Activated CD8-positive, alpha-beta T cell treated with anti-CD3 and anti-CD28 coated beads, Interleukin-2, amount 10 ng/mL, durations not matched to agents 7 days and 5 days (primary cell): Measurements from ENCODE around the gene XIRP2. TPM values are rescaled to one million over a fixed set of nuclear protein-coding genes. Genes with fewer than 3 reads are reported as not detected.

Experiments used
- ATAC-seq: fragments of 150-1000 bp; cut with Tn5 transposase; one replicate; pipeline ENCODE4 v1.10.0; 2021; ENCODE audit warnings: moderate library complexity
- CTCF ChIA-PET: fragments of 350-600 bp; sonication (Branson Sonifier 250); formaldehyde crosslinking; loops from one replicate; lab custom pipeline; 2021; ENCODE audit warnings: antibody characterized with exemption; lab: Charles Lee
- POLR2A ChIA-PET: fragments of 350-600 bp; sonication (Branson Sonifier 250); formaldehyde crosslinking; loops from one replicate; lab custom pipeline; 2021; ENCODE audit warnings: antibody characterized with exemption; lab: Charles Lee
- DNase-seq: peaks from one replicate; pipeline ENCODE4 v3.0.0-alpha.2; 2020
- H3K27ac Mint-ChIP-seq: one replicate; pipeline ENCODE4 v1.8.0; 2021; ENCODE audit warnings: mild to moderate bottlenecking, mixed read lengths
- H3K27me3 Mint-ChIP-seq: one replicate; pipeline ENCODE4 v1.8.0; 2021; ENCODE audit warnings: low read depth, mixed read lengths
- H3K36me3 Mint-ChIP-seq: one replicate; pipeline ENCODE4 v1.8.0; 2021; ENCODE audit warnings: low read depth, mixed read lengths
- H3K4me1 Mint-ChIP-seq: one replicate; pipeline ENCODE4 v1.8.0; 2021; ENCODE audit warnings: low read depth, mixed read lengths
- H3K4me3 Mint-ChIP-seq: one replicate; pipeline ENCODE4 v1.8.0; 2021; ENCODE audit warnings: mild to moderate bottlenecking, mixed read lengths
- H3K9me3 Mint-ChIP-seq: one replicate; pipeline ENCODE4 v1.8.0; 2022; ENCODE audit warnings: mixed read lengths; ENCODE audit not compliant: insufficient read depth
- total RNA-seq, 2 experiments: library from RNA; stranded (reverse); gene quantifications; one replicate each; pipeline ENCODE4 v1.2.3, GENCODE V29; 2021

Gene XIRP2
- total RNA-seq, 2 experiments from 2014 or later, result not detected

DNA sequence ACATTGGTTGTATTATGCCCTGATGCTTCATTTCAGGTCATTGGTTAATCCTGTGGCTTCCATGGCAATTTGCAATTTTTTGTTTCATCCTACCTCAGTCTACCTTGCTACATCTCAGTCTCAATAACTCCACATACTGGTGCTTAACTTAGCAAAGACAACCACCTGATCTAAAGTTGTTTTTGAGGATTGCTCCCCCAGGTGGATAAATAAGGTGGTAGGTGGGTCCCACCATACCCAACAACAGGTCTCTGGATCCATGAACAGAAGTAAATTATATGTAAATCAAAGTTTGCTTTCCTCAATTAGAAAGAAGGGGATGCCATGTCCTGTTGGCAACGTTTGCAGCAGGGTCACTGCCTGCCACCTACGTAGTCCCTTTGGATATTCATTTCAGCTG lies 7.0 kb downstream of the XIRP2 start:
- Mint-ChIP-seq H3K36me3 (no peaks in the 10 kb centered on the region), H3K4me1 (no peaks in the 10 kb centered on the region), H3K27ac (no peak overlapping the region), H3K4me3 (no peak overlapping the region), H3K9me3 (no peaks in the 10 kb centered on the region), H3K27me3 (no peaks in the 10 kb centered on the region)
- ChIA-PET POLR2A (no interaction called here), CTCF (no interaction called here)
- DNase-seq (no peak), ATAC-seq (no peak)

DNA sequence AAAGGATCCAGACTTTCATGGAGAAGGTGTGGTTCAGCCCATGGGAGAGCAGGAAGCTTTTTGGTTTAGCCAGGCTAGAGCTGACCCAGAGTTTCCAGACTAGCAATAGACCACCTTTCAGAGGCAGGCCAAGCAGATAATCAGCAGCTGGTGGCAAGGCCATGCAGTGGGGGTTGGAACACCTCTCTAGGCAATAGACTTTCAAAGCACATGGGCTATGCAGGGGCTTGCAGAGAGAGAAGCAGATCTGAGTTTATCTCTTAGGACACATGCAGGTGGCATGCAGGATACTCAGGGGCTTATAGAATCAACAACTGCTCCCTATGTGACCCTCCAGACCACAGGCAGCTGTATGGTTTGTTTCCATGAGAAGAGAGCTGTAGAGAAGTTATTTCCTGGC lies 9.4 kb downstream of the XIRP2 start:
- H3K4me1 Mint-ChIP-seq, result no peaks in the 10 kb centered on the region
- no peak overlapping the region for H3K4me3 Mint-ChIP-seq
- DNase-seq, result no peak
- ChIA-PET CTCF (no interaction called here), POLR2A (no interaction called here)
- no peak overlapping the region for H3K27ac Mint-ChIP-seq
- no peak for ATAC-seq
- no peaks in the 10 kb centered on the region for H3K36me3 Mint-ChIP-seq
- no peaks in the 10 kb centered on the region for H3K9me3 Mint-ChIP-seq
- no peaks in the 10 kb centered on the region for H3K27me3 Mint-ChIP-seq

GRCh38 chr2:166899676-166900075 lies 11.4 kb downstream of the XIRP2 start:
- ChIA-PET POLR2A (no interaction called here), CTCF (no interaction called here)
- Mint-ChIP-seq H3K4me3 (no peak overlapping the region), H3K9me3 (no peaks in the 10 kb centered on the region), H3K27me3 (no peaks in the 10 kb centered on the region), H3K27ac (no peak overlapping the region), H3K4me1 (no peaks in the 10 kb centered on the region), H3K36me3 (no peaks in the 10 kb centered on the region)
- ATAC-seq, result no peak
- no peak for DNase-seq

DNA sequence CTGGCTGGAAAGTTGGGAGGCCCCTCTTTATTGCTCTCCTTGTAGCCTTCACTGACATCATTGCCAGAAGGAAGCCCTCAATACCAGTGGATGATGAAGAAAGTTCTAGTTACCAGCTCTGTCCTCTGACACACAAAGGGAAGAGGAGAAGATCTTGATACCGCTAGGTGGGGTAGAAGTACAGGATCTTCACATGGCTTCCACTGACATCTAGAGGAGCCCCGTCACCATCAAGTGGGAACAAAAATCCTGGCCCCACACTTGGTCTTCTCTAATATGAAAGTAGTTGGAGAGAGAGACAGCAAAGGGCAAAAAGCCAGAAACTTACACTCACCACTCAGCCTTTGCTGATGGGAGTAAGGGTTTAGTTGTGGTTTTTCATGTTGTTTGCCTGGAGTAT lies 12.4 kb downstream of the XIRP2 start:
- CTCF ChIA-PET, result no interaction called here
- Mint-ChIP-seq H3K4me3 (no peak overlapping the region), H3K4me1 (no peaks in the 10 kb centered on the region), H3K36me3 (no peaks in the 10 kb centered on the region), H3K27me3 (no peaks in the 10 kb centered on the region), H3K9me3 (no peaks in the 10 kb centered on the region), H3K27ac (no peak overlapping the region)
- POLR2A ChIA-PET, result no interaction called here
- DNase-seq, result no peak
- ATAC-seq, result no peak

DNA sequence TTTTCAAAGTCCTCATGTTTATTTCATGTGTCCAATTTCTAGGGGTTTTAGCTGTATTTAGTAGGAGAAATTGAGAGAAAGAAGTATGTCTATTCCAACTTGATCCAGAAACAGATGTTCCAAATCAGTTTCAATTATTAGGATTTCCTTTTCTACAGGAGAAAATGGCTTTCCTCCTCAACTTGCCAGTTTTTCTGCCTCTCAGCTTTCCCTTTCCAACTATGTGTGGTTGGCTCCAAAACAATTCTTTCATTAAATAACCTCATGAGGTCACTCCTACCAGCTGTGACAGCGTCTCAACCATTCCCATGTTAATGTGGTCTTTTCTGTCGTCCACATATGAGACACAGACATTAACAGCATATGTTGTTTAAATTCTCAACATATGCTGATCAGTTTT lies 13.1 kb downstream of the XIRP2 start:
- POLR2A ChIA-PET, result no interaction called here
- ATAC-seq, result no peak
- H3K9me3 Mint-ChIP-seq, result no peaks in the 10 kb centered on the region
- H3K4me3 Mint-ChIP-seq, result no peak overlapping the region
- no peaks in the 10 kb centered on the region for H3K4me1 Mint-ChIP-seq
- DNase-seq, result no peak
- H3K27ac Mint-ChIP-seq, result no peak overlapping the region
- H3K36me3 Mint-ChIP-seq, result no peaks in the 10 kb centered on the region
- no peaks in the 10 kb centered on the region for H3K27me3 Mint-ChIP-seq
- CTCF ChIA-PET, result no interaction called here

DNA sequence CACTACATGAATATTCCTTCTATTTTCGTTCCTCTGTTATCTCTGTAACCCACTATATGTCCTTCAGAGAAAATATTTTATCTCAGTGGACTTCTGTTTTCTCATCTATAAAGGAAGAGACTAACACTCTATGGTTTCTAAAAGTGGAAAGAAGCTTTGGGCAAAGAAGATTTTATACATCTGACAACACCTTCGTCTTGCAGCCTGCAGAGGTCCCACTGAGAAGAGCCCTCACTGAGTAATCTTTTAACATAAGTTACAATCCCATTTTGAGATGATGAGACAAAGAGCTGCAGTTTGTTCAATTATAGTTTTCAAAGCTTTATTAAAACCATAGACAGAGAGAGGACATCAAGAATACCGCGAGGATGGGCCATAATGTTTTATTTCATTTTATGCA lies 28.7 kb downstream of the XIRP2 start:
- ChIA-PET POLR2A (no interaction called here), CTCF (no interaction called here)
- Mint-ChIP-seq H3K4me1 (no peaks in the 10 kb centered on the region), H3K9me3 (peaks cover 4% of the 10 kb centered on the region), H3K36me3 (no peaks in the 10 kb centered on the region), H3K27ac (no peak overlapping the region), H3K27me3 (no peaks in the 10 kb centered on the region), H3K4me3 (no peak overlapping the region)
- DNase-seq (no peak), ATAC-seq (no peak)

- no peak overlapping the region for H3K4me3 Mint-ChIP-seq
- H3K4me1 Mint-ChIP-seq, result no peaks in the 10 kb centered on the region
- no peaks in the 10 kb centered on the region for H3K36me3 Mint-ChIP-seq
- H3K27ac Mint-ChIP-seq, result no peak overlapping the region
- H3K9me3 Mint-ChIP-seq, result peaks cover 4% of the 10 kb centered on the region
- ChIA-PET CTCF (no interaction called here), POLR2A (no interaction called here)
- ATAC-seq (no peak), DNase-seq (no peak)
- H3K27me3 Mint-ChIP-seq, result no peaks in the 10 kb centered on the region
Observed at GRCh38 chr2:166917415-166917814, 29.1 kb downstream of the XIRP2 start.

GRCh38 chr2:166921261-166921896 lies 33.1 kb downstream of the XIRP2 start:
- ATAC-seq (no peak), DNase-seq (no peak)
- H3K27me3 Mint-ChIP-seq, result no peaks in the 10 kb centered on the region
- H3K9me3 Mint-ChIP-seq, result no peaks in the 10 kb centered on the region
- no peak overlapping the region for H3K27ac Mint-ChIP-seq
- H3K36me3 Mint-ChIP-seq, result no peaks in the 10 kb centered on the region
- no peak overlapping the region for H3K4me3 Mint-ChIP-seq
- no peaks in the 10 kb centered on the region for H3K4me1 Mint-ChIP-seq
- CTCF ChIA-PET, result no interaction called here
- POLR2A ChIA-PET, result interaction anchor here (0.7 kb wide), 1 partner anchor 1555 kb away, joined by 3 read pairs; no protein-coding TSS in a partner anchor

GRCh38 chr2:166924967-166925366 lies 36.7 kb downstream of the XIRP2 start:
- H3K9me3 Mint-ChIP-seq, result no peaks in the 10 kb centered on the region
- no peak overlapping the region for H3K4me3 Mint-ChIP-seq
- no peak overlapping the region for H3K27ac Mint-ChIP-seq
- H3K4me1 Mint-ChIP-seq, result no peaks in the 10 kb centered on the region
- CTCF ChIA-PET, result no interaction called here
- POLR2A ChIA-PET, result no interaction called here
- DNase-seq (no peak), ATAC-seq (no peak)
- no peaks in the 10 kb centered on the region for H3K27me3 Mint-ChIP-seq
- H3K36me3 Mint-ChIP-seq, result no peaks in the 10 kb centered on the region

GRCh38 chr2:166926657-166927056 lies 38.4 kb downstream of the XIRP2 start:
- no peak for ATAC-seq
- no peak for DNase-seq
- Mint-ChIP-seq H3K4me3 (no peak overlapping the region), H3K4me1 (no peaks in the 10 kb centered on the region), H3K36me3 (no peaks in the 10 kb centered on the region), H3K9me3 (no peaks in the 10 kb centered on the region), H3K27ac (no peak overlapping the region), H3K27me3 (no peaks in the 10 kb centered on the region)
- ChIA-PET CTCF (no interaction called here), POLR2A (no interaction called here)

DNA sequence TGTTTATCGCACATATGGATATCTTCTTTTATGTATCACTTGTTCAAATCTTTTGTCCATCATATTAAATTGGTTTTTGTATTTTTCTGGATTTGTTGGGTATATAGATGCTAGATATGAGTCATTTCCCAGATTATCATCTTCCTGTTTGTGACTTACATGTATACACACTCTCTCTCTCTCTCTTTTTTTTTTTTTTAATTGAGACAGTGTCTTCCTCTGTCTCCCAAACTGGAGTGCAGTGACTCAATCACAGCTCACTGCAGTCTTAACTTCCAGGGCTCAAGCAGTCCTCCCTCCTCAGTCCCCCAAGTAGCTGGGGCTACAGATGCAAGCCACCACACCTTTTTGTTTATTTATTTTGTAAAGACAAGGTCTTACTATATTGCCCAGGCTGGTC lies 43.8 kb downstream of the XIRP2 start:
- CTCF ChIA-PET, result no interaction called here
- Mint-ChIP-seq H3K4me1 (no peaks in the 10 kb centered on the region), H3K27ac (no peak overlapping the region), H3K4me3 (no peak overlapping the region), H3K36me3 (no peaks in the 10 kb centered on the region), H3K9me3 (no peaks in the 10 kb centered on the region), H3K27me3 (no peaks in the 10 kb centered on the region)
- no peak for ATAC-seq
- POLR2A ChIA-PET, result no interaction called here
- DNase-seq, result no peak

DNA sequence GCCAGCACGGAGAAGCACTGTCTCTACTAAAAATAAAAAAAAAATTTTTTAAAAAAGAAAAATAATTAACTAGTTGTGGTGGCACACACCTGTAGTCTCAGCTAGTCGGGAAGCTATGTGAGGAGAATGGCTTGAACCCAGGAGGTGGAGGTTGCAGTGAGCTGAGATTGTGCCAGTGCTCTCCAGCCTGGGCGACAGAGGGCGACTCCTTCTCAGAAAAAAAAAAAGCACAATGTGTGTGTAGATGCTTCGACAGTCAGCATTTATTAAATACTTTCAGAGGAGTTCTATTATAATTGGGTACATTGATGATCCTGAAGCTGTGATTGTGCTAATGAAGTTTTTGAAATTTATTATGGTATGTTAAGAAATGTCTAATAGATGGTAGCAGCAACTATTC lies 46.5 kb downstream of the XIRP2 start:
- Mint-ChIP-seq H3K4me1 (no peaks in the 10 kb centered on the region), H3K27ac (no peak overlapping the region), H3K36me3 (no peaks in the 10 kb centered on the region), H3K27me3 (no peaks in the 10 kb centered on the region), H3K4me3 (no peak overlapping the region), H3K9me3 (no peaks in the 10 kb centered on the region)
- CTCF ChIA-PET, result no interaction called here
- ATAC-seq (no peak), DNase-seq (no peak)
- POLR2A ChIA-PET, result no interaction called here

GRCh38 chr2:166942377-166942776 lies 54.1 kb downstream of the XIRP2 start:
- no peak overlapping the region for H3K27ac Mint-ChIP-seq
- H3K9me3 Mint-ChIP-seq, result no peaks in the 10 kb centered on the region
- H3K27me3 Mint-ChIP-seq, result no peaks in the 10 kb centered on the region
- H3K4me1 Mint-ChIP-seq, result no peaks in the 10 kb centered on the region
- no peaks in the 10 kb centered on the region for H3K36me3 Mint-ChIP-seq
- ATAC-seq (no peak), DNase-seq (no peak)
- no peak overlapping the region for H3K4me3 Mint-ChIP-seq
- CTCF ChIA-PET, result no interaction called here
- POLR2A ChIA-PET, result no interaction called here
